ENCODE measurements around the gene UQCRC2. TPM values are rescaled to one million over a fixed set of nuclear protein-coding genes. Genes with fewer than 3 reads are reported as not detected.

UQCRC2 gene
- total and polyA plus RNA-seq, 4 donors: 122 to 143 (median 131) TPM

GRCh38 chr16:21946889-21947635 is 6.1 kb upstream of the UQCRC2 start:
- no peak for DNase-seq
- H3K4me1 ChIP-seq (ENCODE audit: control insufficient read depth in 1 of 2, insufficient read depth in 2 of 2, low read length in 2 of 2): peaks cover 0 to 2% of the 10 kb centered on the region in 2 donors
- ATAC-seq (ENCODE audit: low FRiP score): no peak
- no peaks in the 10 kb centered on the region for H3K27me3 ChIP-seq (ENCODE audit: control insufficient read depth in 1 of 2, insufficient read depth in 2 of 2, low read length in 1 of 2)
- H3K4me3 ChIP-seq (ENCODE audit: low read length in 2 of 2): no peak overlapping the region
- intact Hi-C loops (cut with DNase I): no loop called here
- H3K9me3 ChIP-seq (ENCODE audit: control insufficient read depth, low read length): no peaks in the 10 kb centered on the region
- 74 to 81% methylated on average over 9 of the region's 9 CpGs for WGBS, 2 donors
- H3K36me3 ChIP-seq (ENCODE audit: control insufficient read depth in 1 of 2, insufficient read depth in 2 of 2, low read length in 1 of 2): peaks cover 0 to 2% of the 10 kb centered on the region in 2 donors
- no peak overlapping the region for H3K27ac ChIP-seq (ENCODE audit: low read depth in 1 of 2, low read length in 2 of 2)

- DNase-seq: no peak
- Histone ChIP-seq H3K27ac (ENCODE audit: low read depth in 1 of 2, low read length in 2 of 2) (no peak overlapping the region), H3K27me3 (ENCODE audit: control insufficient read depth in 1 of 2, insufficient read depth in 2 of 2, low read length in 1 of 2) (no peaks in the 10 kb centered on the region), H3K4me3 (ENCODE audit: low read length in 2 of 2) (no peak overlapping the region), H3K36me3 (ENCODE audit: control insufficient read depth in 1 of 2, insufficient read depth in 2 of 2, low read length in 1 of 2) (no peaks in the 10 kb centered on the region), H3K4me1 (ENCODE audit: control insufficient read depth in 1 of 2, insufficient read depth in 2 of 2, low read length in 2 of 2) (peaks cover 2 to 6% of the 10 kb centered on the region in 2 donors), H3K9me3 (ENCODE audit: control insufficient read depth, low read length) (no peaks in the 10 kb centered on the region)
- intact Hi-C loops (cut with DNase I): loop anchor here in 1 of 2 donors (5.0 to 10.0 kb wide), 2 partner anchors 125 to 238 kb away; no protein-coding TSS in a partner anchor
- 33 to 50% methylated on average over 1 of the region's 1 CpG for WGBS, 2 donors
- no peak for ATAC-seq (ENCODE audit: low FRiP score)
Observed at GRCh38 chr16:21949713-21950260, 3.4 kb upstream of the UQCRC2 start.

- Histone ChIP-seq H3K36me3 (ENCODE audit: control insufficient read depth in 1 of 2, insufficient read depth in 2 of 2, low read length in 1 of 2) (no peaks in the 10 kb centered on the region), H3K4me3 (ENCODE audit: low read length in 2 of 2) (no peak overlapping the region), H3K27me3 (ENCODE audit: control insufficient read depth in 1 of 2, insufficient read depth in 2 of 2, low read length in 1 of 2) (no peaks in the 10 kb centered on the region), H3K9me3 (ENCODE audit: control insufficient read depth, low read length) (no peaks in the 10 kb centered on the region), H3K27ac (ENCODE audit: low read depth in 1 of 2, low read length in 2 of 2) (no peak overlapping the region), H3K4me1 (ENCODE audit: control insufficient read depth in 1 of 2, insufficient read depth in 2 of 2, low read length in 2 of 2) (peaks cover 2 to 6% of the 10 kb centered on the region in 2 donors)
- intact Hi-C loops (cut with DNase I): loop anchor here in 1 of 2 donors (5.0 to 10.0 kb wide), 2 partner anchors 126 to 236 kb away; no protein-coding TSS in a partner anchor
- no peak for ATAC-seq (ENCODE audit: low FRiP score)
- 71 to 74% methylated on average over 7 of the region's 7 CpGs for WGBS, 2 donors
- no peak for DNase-seq
Observed at GRCh38 chr16:21950782-21951521, 2.2 kb upstream of the UQCRC2 start.

GRCh38 chr16:21952040-21952792 is 945 bp upstream of the UQCRC2 start:
- ATAC-seq (ENCODE audit: low FRiP score) (peak; percentile 78), DNase-seq (peak; percentile 79 to 91)
- no peaks in the 10 kb centered on the region for H3K27me3 ChIP-seq (ENCODE audit: control insufficient read depth in 1 of 2, insufficient read depth in 2 of 2, low read length in 1 of 2)
- H3K36me3 ChIP-seq (ENCODE audit: control insufficient read depth in 1 of 2, insufficient read depth in 2 of 2, low read length in 1 of 2): no peaks in the 10 kb centered on the region
- H3K4me1 ChIP-seq (ENCODE audit: control insufficient read depth in 1 of 2, insufficient read depth in 2 of 2, low read length in 2 of 2): peaks cover 2 to 6% of the 10 kb centered on the region in 2 donors
- peak overlapping the region; percentile 78 to 88 for H3K4me3 ChIP-seq (ENCODE audit: low read length in 2 of 2)
- intact Hi-C loops (cut with DNase I): loop anchor here (2.0 to 10.0 kb wide), 3 partner anchors 127 to 237 kb away; no protein-coding TSS in a partner anchor
- H3K27ac ChIP-seq (ENCODE audit: low read depth in 1 of 2, low read length in 2 of 2): peak overlapping the region; percentile 33 to 50
- 2 to 3% methylated on average over 24 of the region's 24 CpGs for WGBS, 2 donors
- H3K9me3 ChIP-seq (ENCODE audit: control insufficient read depth, low read length): no peaks in the 10 kb centered on the region

GRCh38 chr16:21953541-21953902 is 361 bp downstream of the UQCRC2 start:
- DNase-seq (no peak), ATAC-seq (ENCODE audit: low FRiP score) (peak; percentile 62)
- Histone ChIP-seq H3K27me3 (ENCODE audit: control insufficient read depth in 1 of 2, insufficient read depth in 2 of 2, low read length in 1 of 2) (no peaks in the 10 kb centered on the region), H3K4me1 (ENCODE audit: control insufficient read depth in 1 of 2, insufficient read depth in 2 of 2, low read length in 2 of 2) (peaks cover 2 to 6% of the 10 kb centered on the region in 2 donors), H3K36me3 (ENCODE audit: control insufficient read depth in 1 of 2, insufficient read depth in 2 of 2, low read length in 1 of 2) (peaks cover 0 to 2% of the 10 kb centered on the region in 2 donors), H3K9me3 (ENCODE audit: control insufficient read depth, low read length) (no peaks in the 10 kb centered on the region), H3K4me3 (ENCODE audit: low read length in 2 of 2) (peak overlapping the region; percentile 71 to 88), H3K27ac (ENCODE audit: low read depth in 1 of 2, low read length in 2 of 2) (peak overlapping the region in 1 of 2 donors; percentile 88)
- WGBS, 2 donors: 0% methylated on average over 15 of the region's 15 CpGs
- intact Hi-C loops (cut with DNase I): loop anchor here (2.0 to 10.0 kb wide), 3 partner anchors 129 to 235 kb away; no protein-coding TSS in a partner anchor

- DNase-seq (no peak), ATAC-seq (ENCODE audit: low FRiP score) (no peak)
- Histone ChIP-seq H3K27me3 (ENCODE audit: control insufficient read depth in 1 of 2, insufficient read depth in 2 of 2, low read length in 1 of 2) (no peaks in the 10 kb centered on the region), H3K36me3 (ENCODE audit: control insufficient read depth in 1 of 2, insufficient read depth in 2 of 2, low read length in 1 of 2) (peaks cover 5 to 13% of the 10 kb centered on the region in 2 donors), H3K4me1 (ENCODE audit: control insufficient read depth in 1 of 2, insufficient read depth in 2 of 2, low read length in 2 of 2) (peaks cover 0 to 6% of the 10 kb centered on the region in 2 donors), H3K9me3 (ENCODE audit: control insufficient read depth, low read length) (no peaks in the 10 kb centered on the region), H3K27ac (ENCODE audit: low read depth in 1 of 2, low read length in 2 of 2) (no peak overlapping the region), H3K4me3 (ENCODE audit: low read length in 2 of 2) (no peak overlapping the region)
- intact Hi-C loops (cut with DNase I): loop anchor here in 1 of 2 donors (10.0 kb wide), 1 partner anchor 133 kb away; no protein-coding TSS in a partner anchor
- WGBS, 2 donors: 40 to 50% methylated on average over 1 of the region's 1 CpG
Observed at GRCh38 chr16:21957714-21958346, 4.7 kb downstream of the UQCRC2 start.

GRCh38 chr16:21959050-21959449 is 5.9 kb downstream of the UQCRC2 start:
- intact Hi-C loops (cut with DNase I): loop anchor here in 1 of 2 donors (10.0 kb wide), 1 partner anchor 134 kb away; no protein-coding TSS in a partner anchor
- DNase-seq (no peak), ATAC-seq (ENCODE audit: low FRiP score) (no peak)
- WGBS, 2 donors: 85 to 88% methylated on average over 3 of the region's 3 CpGs
- Histone ChIP-seq H3K27ac (ENCODE audit: low read depth in 1 of 2, low read length in 2 of 2) (no peak overlapping the region), H3K27me3 (ENCODE audit: control insufficient read depth in 1 of 2, insufficient read depth in 2 of 2, low read length in 1 of 2) (no peaks in the 10 kb centered on the region), H3K9me3 (ENCODE audit: control insufficient read depth, low read length) (no peaks in the 10 kb centered on the region), H3K36me3 (ENCODE audit: control insufficient read depth in 1 of 2, insufficient read depth in 2 of 2, low read length in 1 of 2) (peaks cover 7 to 16% of the 10 kb centered on the region in 2 donors), H3K4me1 (ENCODE audit: control insufficient read depth in 1 of 2, insufficient read depth in 2 of 2, low read length in 2 of 2) (peaks cover 0 to 3% of the 10 kb centered on the region in 2 donors), H3K4me3 (ENCODE audit: low read length in 2 of 2) (no peak overlapping the region)

Measured in aorta (tissue), 5 donors.